Endothelial cell of umbilical vein (primary cell): ENCODE measurements around the gene CXCR5. TPM values are rescaled to one million over a fixed set of nuclear protein-coding genes. Genes with fewer than 3 reads are reported as not detected.

ENCODE experiments used
- BruUV-seq: library from RNA; stranded (reverse); fragments of 400-500 nt; replicated peaks from 2 replicates; lab custom pipeline; 2021; lab: Mats Ljungman, UMichigan
- CTCF ChIA-PET: fragments of 300-600, 350-600 bp; sonication (Branson Sonifier 250); formaldehyde crosslinking; loops from one replicate; lab custom pipeline; 2021; ENCODE audit warnings: antibody characterized with exemption, inconsistent platforms; lab: Charles Lee
- POLR2A ChIA-PET: fragments of 300-600, 350-600 bp; sonication (Branson Sonifier 250); formaldehyde crosslinking; loops from one replicate; lab custom pipeline; 2021; ENCODE audit warnings: antibody characterized with exemption, inconsistent platforms; lab: Charles Lee
- DNase-seq: peaks from one replicate; pipeline ENCODE4 v3.0.0-alpha.2; 2011; ENCODE audit warnings: low read depth, low spot score
- FAIRE-seq: peaks from 2 replicates; lab custom pipeline; 2011; peaks lifted over from hg19 to GRCh38; lab: Jason Lieb, UNC
- H2AFZ ChIP-seq: 2 replicates; pipeline ENCODE4 v1.6.0; 2012; ENCODE audit warnings: low read depth, low read length, control low read depth, inconsistent platforms
- H3K27ac ChIP-seq: 2 replicates; pipeline ENCODE4 v1.5.1; 2011; ENCODE audit warnings: low read depth, mild to moderate bottlenecking, control low read depth, low read length, moderate library complexity; ENCODE audit not compliant: insufficient read depth
- H3K27me3 ChIP-seq, 2 experiments: 2 replicates each; pipeline versions ENCODE4 v1.6.0 to v1.6.1; 2011; ENCODE audit warnings: low read length in 2 of 2, mixed read lengths in 1 of 2; ENCODE audit not compliant: control insufficient read depth in 2 of 2, insufficient read depth in 2 of 2
- H3K36me3 ChIP-seq, 2 experiments: 2 replicates in 1 of 2; 3 replicates in 1 of 2; pipeline ENCODE4 v1.5.1; 2011; ENCODE audit warnings: low read length in 2 of 2, mild to moderate bottlenecking in 1 of 2, moderate library complexity in 1 of 2; ENCODE audit not compliant: control insufficient read depth in 2 of 2, insufficient read depth in 2 of 2; ENCODE audit errors: extremely low read depth in 1 of 2
- H3K4me1 ChIP-seq: 3 replicates; pipeline ENCODE4 v1.5.1; 2011; ENCODE audit warnings: mild to moderate bottlenecking, low read length; ENCODE audit not compliant: control insufficient read depth, insufficient read depth; ENCODE audit errors: extremely low read depth
- H3K4me2 ChIP-seq: 2 replicates; pipeline ENCODE4 v1.6.1; 2011; ENCODE audit warnings: low read length, control low read depth, mixed read lengths; ENCODE audit not compliant: insufficient read depth
- H3K4me3 ChIP-seq, 3 experiments: fragments of 200-600 bp in 1 of 3; sonication (generic), shearing (Covaris generic) in 1 of 3; replicated peaks in 1 of 3; 2 replicates each; pipeline ENCODE4 v1.5.1; 2011 to 2016; ENCODE audit warnings: control low read depth in 3 of 3, low read length in 3 of 3, mild to moderate bottlenecking in 2 of 3, inconsistent platforms in 1 of 3, low read depth in 1 of 3, moderate library complexity in 1 of 3; ENCODE audit not compliant: insufficient read depth in 1 of 3
- H3K79me2 ChIP-seq: 2 replicates; pipeline ENCODE4 v1.6.0; 2012; ENCODE audit warnings: low read length, inconsistent platforms; ENCODE audit not compliant: control insufficient read depth, insufficient read depth
- H3K9ac ChIP-seq: replicated peaks from 2 replicates; pipeline ENCODE3; 2011; ENCODE audit warnings: low read length, control low read depth; ENCODE audit not compliant: insufficient read depth; ENCODE audit errors: extremely low read depth
- H3K9me1 ChIP-seq: replicated peaks from 3 replicates; pipeline ENCODE4 v1.6.0; 2011; ENCODE audit warnings: mild to moderate bottlenecking, low read length; ENCODE audit not compliant: control insufficient read depth, insufficient read depth; ENCODE audit errors: extremely low read depth
- H3K9me3 ChIP-seq: replicated peaks from 2 replicates; pipeline ENCODE4 v1.5.1; 2012; ENCODE audit warnings: low read length, inconsistent platforms; ENCODE audit not compliant: control insufficient read depth, insufficient read depth
- H4K20me1 ChIP-seq: replicated peaks from 2 replicates; pipeline ENCODE3; 2011; ENCODE audit warnings: mild to moderate bottlenecking, low read length; ENCODE audit not compliant: control insufficient read depth, insufficient read depth; ENCODE audit errors: extremely low read depth
- CTCF ChIP-seq, 2 donors: IDR thresholded peaks; 1 replicate in 1 of 2; 2 replicates in 1 of 2; pipeline ENCODE4 v1.5.1; 2011; ENCODE audit warnings: low read length in 2 of 2, mild to moderate bottlenecking in 2 of 2, moderate library complexity in 2 of 2, control low read depth in 1 of 2, inconsistent platforms in 1 of 2, low read depth in 1 of 2; ENCODE audit not compliant: insufficient read depth in 1 of 2; ENCODE audit errors: extremely low read depth in 1 of 2
- MAX ChIP-seq: IDR thresholded peaks from 2 replicates; pipeline ENCODE4 v1.6.1; 2011; ENCODE audit not compliant: insufficient read depth, insufficient read length
- MYC ChIP-seq: IDR thresholded peaks from one replicate; pipeline ENCODE4 v1.6.1; 2011; ENCODE audit warnings: mild to moderate bottlenecking, low read depth, low read length
- POLR2AphosphoS5 ChIP-seq: IDR thresholded peaks from 2 replicates; pipeline ENCODE4 v1.6.1; 2012; ENCODE audit warnings: low read depth, mild to moderate bottlenecking, control low read depth, low read length, moderate library complexity; ENCODE audit not compliant: insufficient read depth
- dilution Hi-C: fragments of 300-500 bp; cut with MboI; formaldehyde crosslinking; loops from one replicate; pipeline ENCODE4 v1.15.0; 2019; ENCODE audit warnings: low sequenced_read_pairs; ENCODE audit not compliant: extremely low pct_ligation_motif_present
- intact Hi-C: fragments of 100-400 bp; cut with micrococcal nuclease; formaldehyde crosslinking; loops from one replicate; pipeline ENCODE4 v1.10.0; 2022
- polyA plus RNA-seq, 4 experiments: library from polyadenylated mRNA; depleted of rRNA in 3 of 4; stranded (reverse) in 3 of 4; unstranded in 1 of 4; fragments of >200 nt; gene quantifications; 2 replicates each; pipeline versions ENCODE4 v1.2.1 to v1.2.3, GENCODE V29; 2011 to 2012; ENCODE audit warnings: missing spikeins in 1 of 4
- total RNA-seq: library from RNA; stranded (reverse); gene quantifications from 2 replicates; pipeline ENCODE4 v1.2.3, GENCODE V29; 2021

Gene CXCR5
- total and polyA plus RNA-seq, 2 donors (not counting 3 experiments of a cell fraction or from before 2014, with no cell fraction given): not detected

GRCh38 chr11:118928101-118928869 lies 44.6 kb downstream of the CXCR5 start:
- intact Hi-C loops: loop anchor here (1.0 to 5.0 kb wide), 6 partner anchors 21 to 238 kb away; partner anchors contain the start of genes DDX6, HYOU1, RPS25 and TRAPPC4
- peaks cover 0 to 2% of the 10 kb centered on the region in 2 experiments for H3K27me3 ChIP-seq
- ChIA-PET POLR2A (interaction anchor here (1.0 to 1.2 kb wide), 2 partner anchors 16 to 18 kb away, joined by 3 to 4 read pairs; no protein-coding TSS in a partner anchor), CTCF (interaction anchor here (0.7 to 10.6 kb wide), 14 partner anchors 11 to 269 kb away, joined by 3 to 330 read pairs (median 5); partner anchors contain the start of gene DDX6)
- H3K36me3 ChIP-seq: no peaks in the 10 kb centered on the region
- H2AFZ ChIP-seq: peak overlapping the region; percentile 94
- H3K4me3 ChIP-seq: peak overlapping the region; percentile 34 to 77 (median 64)
- peaks cover 20% of the 10 kb centered on the region for H3K79me2 ChIP-seq
- H3K4me1 ChIP-seq: peaks cover 21% of the 10 kb centered on the region
- dilution Hi-C loops: no loop called here
- FAIRE-seq (peak; percentile 90), DNase-seq (peak; percentile 91)
- H3K9me1 ChIP-seq: no peaks in the 10 kb centered on the region
- H3K4me2 ChIP-seq: peak overlapping the region; percentile 37
- no peaks in the 10 kb centered on the region for H3K9me3 ChIP-seq
- BruUV-seq: no TSS peak
- H3K27ac ChIP-seq: peak overlapping the region; percentile 27
- TF ChIP-seq POLR2AphosphoS5: no peak
- TF ChIP-seq MAX: no peak
- TF ChIP-seq CTCF (IDR thresholded peaks at IDR 0.05; ENCODE audit: extremely low read depth in 1 of 2, insufficient read depth in 1 of 2, low read depth in 1 of 2, low read length in 2 of 2): peak; percentile 89 to 92
- no peak for TF ChIP-seq MYC
- no peaks in the 10 kb centered on the region for H4K20me1 ChIP-seq
- no peak overlapping the region for H3K9ac ChIP-seq
